Mesenchymal stem cell (in vitro differentiated cells and primary cell): Measurements from ENCODE around the gene ANKRD22.
A peak's percentile ranks its signal among the peaks of the same experiment; 100 is the strongest.

Experiments
- DNase-seq: peaks from one replicate; pipeline ENCODE4 v3.0.0-alpha.2; 2013
- H2AFZ ChIP-seq: one replicate; pipeline ENCODE4 v1.6.1; 2013; ENCODE audit warnings: low read depth, mild to moderate bottlenecking, control low read depth, inconsistent platforms, low read length, moderate library complexity
- H2AK5ac ChIP-seq: 2 replicates; pipeline ENCODE4 v1.6.1; 2013; ENCODE audit warnings: low read length, moderate library complexity, mild to moderate bottlenecking, inconsistent platforms; ENCODE audit not compliant: severe bottlenecking
- H2BK120ac ChIP-seq: one replicate; pipeline ENCODE4 v1.6.1; 2013; ENCODE audit warnings: low read depth, mild to moderate bottlenecking, inconsistent platforms, low read length, moderate library complexity
- H2BK12ac ChIP-seq, 2 experiments: one replicate each; pipeline ENCODE4 v1.6.1; 2013; ENCODE audit warnings: inconsistent platforms in 2 of 2, low read length in 2 of 2, mild to moderate bottlenecking in 2 of 2, moderate library complexity in 2 of 2, control low read depth in 1 of 2
- H2BK15ac ChIP-seq: one replicate; pipeline ENCODE4 v1.6.1; 2013; ENCODE audit warnings: mild to moderate bottlenecking, low read depth, inconsistent platforms; ENCODE audit not compliant: poor library complexity, severe bottlenecking
- H2BK5ac ChIP-seq: 2 replicates; pipeline ENCODE4 v1.6.1; 2013; ENCODE audit warnings: low read depth, mild to moderate bottlenecking, low read length, control low read depth, inconsistent platforms; ENCODE audit not compliant: poor library complexity, severe bottlenecking
- H3K14ac ChIP-seq, 2 experiments: one replicate each; pipeline ENCODE4 v1.6.1; 2013; ENCODE audit warnings: inconsistent platforms in 2 of 2, low read length in 2 of 2, control low read depth in 1 of 2, mild to moderate bottlenecking in 1 of 2, moderate library complexity in 1 of 2
- H3K18ac ChIP-seq, 2 experiments: one replicate each; pipeline ENCODE4 v1.6.1; 2013; ENCODE audit warnings: inconsistent platforms in 2 of 2, low read length in 2 of 2, control low read depth in 1 of 2, low read depth in 1 of 2, mild to moderate bottlenecking in 1 of 2
- H3K23ac ChIP-seq, 2 experiments: one replicate each; pipeline ENCODE4 v1.6.1; 2013; ENCODE audit warnings: inconsistent platforms in 2 of 2, low read length in 2 of 2, mild to moderate bottlenecking in 2 of 2, moderate library complexity in 2 of 2, control low read depth in 1 of 2
- H3K27ac ChIP-seq: 2 replicates; pipeline ENCODE4 v1.5.1; 2013; ENCODE audit warnings: mild to moderate bottlenecking, moderate library complexity, low read length, control low read depth, inconsistent platforms; ENCODE audit not compliant: poor library complexity, severe bottlenecking
- H3K27me3 ChIP-seq, 2 experiments: 2 replicates each; pipeline versions ENCODE4 v1.6.1 to v1.7.0; 2013; ENCODE audit warnings: low read length in 2 of 2, mild to moderate bottlenecking in 2 of 2, moderate library complexity in 2 of 2, control low read depth in 1 of 2, inconsistent platforms in 1 of 2; ENCODE audit not compliant: control insufficient read depth in 1 of 2, insufficient read depth in 1 of 2
- H3K36me3 ChIP-seq, 2 experiments: 2 replicates each; pipeline versions ENCODE4 v1.6.1 to v1.7.0; 2013; ENCODE audit warnings: low read length in 2 of 2, control low read depth in 1 of 2, inconsistent platforms in 1 of 2, low read depth in 1 of 2, mild to moderate bottlenecking in 1 of 2; ENCODE audit not compliant: insufficient read depth in 2 of 2, control insufficient read depth in 1 of 2
- H3K4ac ChIP-seq, 2 experiments: one replicate each; pipeline ENCODE4 v1.6.1; 2013; ENCODE audit warnings: inconsistent platforms in 2 of 2, low read length in 2 of 2, mild to moderate bottlenecking in 2 of 2, moderate library complexity in 2 of 2, control low read depth in 1 of 2, low read depth in 1 of 2
- H3K4me1 ChIP-seq: 2 replicates; pipeline ENCODE4 v1.6.1; 2013; ENCODE audit warnings: low read depth, low read length, control low read depth; ENCODE audit not compliant: control insufficient read depth, insufficient read depth
- H3K4me2 ChIP-seq: 2 replicates; pipeline ENCODE4 v1.6.1; 2013; ENCODE audit warnings: low read length, mild to moderate bottlenecking, inconsistent platforms; ENCODE audit not compliant: poor library complexity, severe bottlenecking
- H3K4me3 ChIP-seq, 2 experiments: 2 replicates each; pipeline versions ENCODE4 v1.5.1 to v1.7.0; 2013; ENCODE audit warnings: low read length in 2 of 2, mild to moderate bottlenecking in 2 of 2, control low read depth in 1 of 2, low read depth in 1 of 2; ENCODE audit not compliant: insufficient read depth in 1 of 2
- H3K79me1 ChIP-seq: replicated peaks from 2 replicates; pipeline ENCODE4 v1.6.1; 2013; ENCODE audit warnings: mild to moderate bottlenecking, control low read depth, low read length, inconsistent platforms; ENCODE audit not compliant: poor library complexity, severe bottlenecking
- H3K9ac ChIP-seq: 2 replicates; pipeline ENCODE4 v1.7.0; 2013; ENCODE audit warnings: mild to moderate bottlenecking, low read length, moderate library complexity
- H3K9me3 ChIP-seq: 2 replicates; pipeline ENCODE4 v1.7.0; 2013; ENCODE audit warnings: mild to moderate bottlenecking, low read length; ENCODE audit not compliant: control insufficient read depth
- H4K8ac ChIP-seq: one replicate; pipeline ENCODE4 v1.6.1; 2013; ENCODE audit warnings: inconsistent platforms, mild to moderate bottlenecking, low read length, moderate library complexity
- H4K91ac ChIP-seq: one replicate; pipeline ENCODE4 v1.6.1; 2013; ENCODE audit warnings: mild to moderate bottlenecking, low read length, inconsistent platforms
- WGBS: methylation state at CpG from one replicate; pipeline ENCODE4 v1.1.7; 2013; ENCODE audit warnings: mixed read lengths; 5-methylcytosine and 5-hydroxymethylcytosine counted together

The ANKRD22 gene

GRCh38 chr10:88827671-88828070 is 24.0 kb downstream of the ANKRD22 start:
- H3K9ac ChIP-seq = no peak overlapping the region
- H3K4me3 ChIP-seq = no peak overlapping the region
- H3K4me1 ChIP-seq = no peaks in the 10 kb centered on the region
- H2BK15ac ChIP-seq = no peak overlapping the region
- no peaks in the 10 kb centered on the region for H3K79me1 ChIP-seq
- DNase-seq = no peak
- no peak overlapping the region for H2BK12ac ChIP-seq
- no peak overlapping the region for H4K8ac ChIP-seq
- H3K27ac ChIP-seq = no peak overlapping the region
- H2BK120ac ChIP-seq = no peak overlapping the region
- no peak overlapping the region for H4K91ac ChIP-seq
- no peak overlapping the region for H3K4me2 ChIP-seq
- H2AFZ ChIP-seq = no peak overlapping the region
- no peak overlapping the region for H3K23ac ChIP-seq
- no peak overlapping the region for H3K18ac ChIP-seq
- H3K36me3 ChIP-seq = no peaks in the 10 kb centered on the region
- 97% methylated on average over 2 of the region's 2 CpGs for WGBS
- no peak overlapping the region for H2AK5ac ChIP-seq
- H3K9me3 ChIP-seq = no peaks in the 10 kb centered on the region
- H2BK5ac ChIP-seq = no peak overlapping the region
- H3K27me3 ChIP-seq = no peaks in the 10 kb centered on the region
- H3K14ac ChIP-seq = no peak overlapping the region
- H3K4ac ChIP-seq = no peak overlapping the region

- Histone ChIP-seq H2AK5ac (no peak overlapping the region), H3K4me2 (no peak overlapping the region), H3K9me3 (no peaks in the 10 kb centered on the region), H4K8ac (no peak overlapping the region), H3K4me1 (no peaks in the 10 kb centered on the region), H3K79me1 (no peaks in the 10 kb centered on the region), H3K18ac (no peak overlapping the region), H2BK5ac (no peak overlapping the region), H4K91ac (no peak overlapping the region), H3K23ac (no peak overlapping the region), H3K36me3 (no peaks in the 10 kb centered on the region), H2BK15ac (no peak overlapping the region), H2BK12ac (no peak overlapping the region), H3K27me3 (no peaks in the 10 kb centered on the region), H3K14ac (no peak overlapping the region), H3K27ac (no peak overlapping the region), H3K9ac (no peak overlapping the region), H3K4me3 (no peak overlapping the region), H3K4ac (no peak overlapping the region), H2AFZ (no peak overlapping the region), H2BK120ac (no peak overlapping the region)
- WGBS = 94% methylated on average over 4 of the region's 4 CpGs
- no peak for DNase-seq
Measured at GRCh38 chr10:88826388-88826787, 25.3 kb downstream of the ANKRD22 start.

- H3K4me3 ChIP-seq = no peak overlapping the region
- H3K4me1 ChIP-seq = no peaks in the 10 kb centered on the region
- H3K9me3 ChIP-seq = no peaks in the 10 kb centered on the region
- no peak overlapping the region for H3K4ac ChIP-seq
- no peak overlapping the region for H4K91ac ChIP-seq
- no peak overlapping the region for H3K18ac ChIP-seq
- no peak overlapping the region for H2AFZ ChIP-seq
- H3K23ac ChIP-seq = no peak overlapping the region
- H2BK120ac ChIP-seq = no peak overlapping the region
- H4K8ac ChIP-seq = no peak overlapping the region
- no peak overlapping the region for H3K27ac ChIP-seq
- H3K27me3 ChIP-seq = no peaks in the 10 kb centered on the region
- H2BK12ac ChIP-seq = no peak overlapping the region
- H3K4me2 ChIP-seq = no peak overlapping the region
- H2AK5ac ChIP-seq = no peak overlapping the region
- no peak overlapping the region for H3K14ac ChIP-seq
- no peaks in the 10 kb centered on the region for H3K36me3 ChIP-seq
- peak; percentile 54 for DNase-seq
- H3K9ac ChIP-seq = peak overlapping the region; percentile 73
- H2BK15ac ChIP-seq = no peak overlapping the region
- H2BK5ac ChIP-seq = no peak overlapping the region
- no peaks in the 10 kb centered on the region for H3K79me1 ChIP-seq
Measured at GRCh38 chr10:88820748-88821401, 30.8 kb downstream of the ANKRD22 start.

GRCh38 chr10:88819290-88819689 is 32.4 kb downstream of the ANKRD22 start:
- no peak for DNase-seq
- Histone ChIP-seq H3K36me3 (no peaks in the 10 kb centered on the region), H2BK12ac (no peak overlapping the region), H3K4ac (no peak overlapping the region), H2AK5ac (no peak overlapping the region), H3K23ac (no peak overlapping the region), H4K91ac (no peak overlapping the region), H3K4me3 (no peak overlapping the region), H3K18ac (no peak overlapping the region), H2BK15ac (no peak overlapping the region), H3K4me2 (no peak overlapping the region), H2BK5ac (no peak overlapping the region), H3K9ac (no peak overlapping the region), H3K9me3 (no peaks in the 10 kb centered on the region), H3K4me1 (no peaks in the 10 kb centered on the region), H2AFZ (no peak overlapping the region), H4K8ac (no peak overlapping the region), H3K79me1 (no peaks in the 10 kb centered on the region), H2BK120ac (no peak overlapping the region), H3K14ac (no peak overlapping the region), H3K27ac (no peak overlapping the region), H3K27me3 (no peaks in the 10 kb centered on the region)
- WGBS = 97% methylated on average over 3 of the region's 3 CpGs
